Osteocyte (in vitro differentiated cells): ENCODE results near the gene SDC3. TPM values are rescaled to one million over a fixed set of nuclear protein-coding genes. Genes with fewer than 3 reads are reported as not detected.

Source experiments
- DNase-seq: peaks from one replicate; pipeline ENCODE4 v3.0.0; 2021; ENCODE audit warnings: mixed read lengths; ENCODE audit not compliant: unreplicated experiment; ENCODE audit errors: extremely low spot score
- H3K27ac Mint-ChIP-seq: one replicate; pipeline ENCODE4 v1.8.0; 2021; ENCODE audit warnings: mild to moderate bottlenecking, mixed read lengths; ENCODE audit not compliant: unreplicated experiment
- H3K27me3 Mint-ChIP-seq: one replicate; pipeline ENCODE4 v1.8.0; 2021; ENCODE audit warnings: mixed read lengths; ENCODE audit not compliant: unreplicated experiment
- H3K36me3 Mint-ChIP-seq: one replicate; pipeline ENCODE4 v1.8.0; 2021; ENCODE audit warnings: mixed read lengths; ENCODE audit not compliant: unreplicated experiment
- H3K4me1 Mint-ChIP-seq: one replicate; pipeline ENCODE4 v1.8.0; 2021; ENCODE audit warnings: mixed read lengths; ENCODE audit not compliant: unreplicated experiment
- H3K4me3 Mint-ChIP-seq: one replicate; pipeline ENCODE4 v1.8.0; 2021; ENCODE audit warnings: mild to moderate bottlenecking, moderate library complexity, mixed read lengths; ENCODE audit not compliant: unreplicated experiment
- H3K9me3 Mint-ChIP-seq: one replicate; pipeline ENCODE4 v1.8.0; 2021; ENCODE audit warnings: mixed read lengths; ENCODE audit not compliant: unreplicated experiment
- CTCF ChIP-seq: fragments of 200-600 bp; sonication (generic); IDR thresholded peaks from 2 replicates; pipeline ENCODE4 v1.5.0; 2021; ENCODE audit warnings: antibody characterized with exemption, mild to moderate bottlenecking, moderate library complexity
- total RNA-seq: library from RNA; stranded (reverse); gene quantifications from 2 replicates; pipeline ENCODE4 v1.2.1, GENCODE V29; 2021

SDC3 gene
- total RNA-seq, 1 donor from 2014 or later: 54.4 TPM

GRCh38 chr1:30864681-30865080, 43.9 kb downstream of the SDC3 start:
- H3K27me3 Mint-ChIP-seq: no peaks in the 10 kb centered on the region
- H3K27ac Mint-ChIP-seq: no peak overlapping the region
- no peaks in the 10 kb centered on the region for H3K9me3 Mint-ChIP-seq
- peaks cover 3% of the 10 kb centered on the region for H3K4me1 Mint-ChIP-seq
- no peak overlapping the region for H3K4me3 Mint-ChIP-seq
- TF ChIP-seq CTCF: no peak
- DNase-seq: no peak
- H3K36me3 Mint-ChIP-seq: no peaks in the 10 kb centered on the region

DNA sequence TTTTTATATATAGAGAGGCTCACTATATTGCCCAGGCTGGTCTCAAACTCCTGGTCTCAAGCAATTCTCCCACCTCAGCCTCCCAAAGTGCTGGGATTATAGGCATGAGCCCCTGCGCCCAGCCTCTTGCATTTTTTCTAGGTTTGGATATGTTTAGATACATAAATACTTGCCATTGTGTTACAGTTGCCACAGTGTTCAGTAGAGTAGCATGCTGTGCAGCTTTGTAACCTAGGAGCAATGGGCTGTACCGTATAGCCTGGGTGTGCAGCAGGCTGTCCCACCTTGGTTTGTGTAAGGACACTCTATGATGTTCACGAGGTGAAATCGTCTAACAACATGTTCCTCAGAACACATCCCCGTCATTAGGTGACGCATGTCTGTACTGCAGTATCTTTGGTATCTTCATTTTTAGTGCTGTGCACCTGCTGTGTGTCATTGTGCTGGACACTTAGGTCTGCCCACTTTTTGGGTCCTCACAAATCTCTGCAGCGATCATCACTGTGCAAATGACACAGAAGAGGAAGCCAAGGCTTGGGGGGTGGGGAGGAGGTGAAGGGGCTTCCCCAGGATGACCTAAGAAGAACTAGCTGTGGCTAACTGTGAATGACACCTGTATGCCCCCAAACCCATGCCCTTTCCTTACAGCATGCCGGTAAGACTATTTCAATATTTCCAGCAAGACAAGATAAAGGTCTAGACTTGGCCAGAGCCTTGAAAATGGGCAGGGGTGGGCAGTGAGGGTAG, 44.5 kb downstream of the SDC3 start:
- no peak for TF ChIP-seq CTCF
- no peak for DNase-seq
- Mint-ChIP-seq H3K4me3 (no peak overlapping the region), H3K4me1 (peaks cover 10% of the 10 kb centered on the region), H3K9me3 (no peaks in the 10 kb centered on the region), H3K27me3 (no peaks in the 10 kb centered on the region), H3K36me3 (no peaks in the 10 kb centered on the region), H3K27ac (no peak overlapping the region)

GRCh38 chr1:30860320-30860652, 48.3 kb downstream of the SDC3 start:
- H3K27me3 Mint-ChIP-seq: no peaks in the 10 kb centered on the region
- H3K36me3 Mint-ChIP-seq: no peaks in the 10 kb centered on the region
- H3K27ac Mint-ChIP-seq: no peak overlapping the region
- H3K9me3 Mint-ChIP-seq: no peaks in the 10 kb centered on the region
- TF ChIP-seq CTCF: no peak
- no peak overlapping the region for H3K4me3 Mint-ChIP-seq
- peaks cover 41% of the 10 kb centered on the region for H3K4me1 Mint-ChIP-seq
- DNase-seq: no peak

DNA sequence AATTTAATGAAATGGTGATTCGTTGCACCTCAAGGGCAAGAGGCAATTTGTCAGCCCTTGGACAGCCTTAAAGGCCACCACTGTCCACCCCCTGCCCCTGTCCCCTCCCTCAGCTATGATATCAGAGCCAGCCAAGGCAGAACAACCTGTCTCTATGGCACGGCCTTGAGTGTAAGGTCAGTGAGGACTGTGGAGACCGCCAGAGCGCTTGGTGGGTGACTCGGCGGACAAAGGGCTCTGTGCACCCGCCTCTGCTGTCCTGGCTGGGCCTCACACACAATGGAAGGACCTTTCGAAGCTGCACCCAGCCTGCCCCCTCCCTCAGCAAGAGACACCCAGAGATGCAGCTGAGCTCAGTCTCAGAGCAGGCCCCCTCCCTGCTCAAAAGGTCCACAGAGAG, 50.6 kb downstream of the SDC3 start:
- Mint-ChIP-seq H3K4me1 (peaks cover 41% of the 10 kb centered on the region), H3K36me3 (no peaks in the 10 kb centered on the region), H3K4me3 (no peak overlapping the region), H3K9me3 (no peaks in the 10 kb centered on the region), H3K27ac (no peak overlapping the region), H3K27me3 (no peaks in the 10 kb centered on the region)
- DNase-seq: no peak
- no peak for TF ChIP-seq CTCF

DNA sequence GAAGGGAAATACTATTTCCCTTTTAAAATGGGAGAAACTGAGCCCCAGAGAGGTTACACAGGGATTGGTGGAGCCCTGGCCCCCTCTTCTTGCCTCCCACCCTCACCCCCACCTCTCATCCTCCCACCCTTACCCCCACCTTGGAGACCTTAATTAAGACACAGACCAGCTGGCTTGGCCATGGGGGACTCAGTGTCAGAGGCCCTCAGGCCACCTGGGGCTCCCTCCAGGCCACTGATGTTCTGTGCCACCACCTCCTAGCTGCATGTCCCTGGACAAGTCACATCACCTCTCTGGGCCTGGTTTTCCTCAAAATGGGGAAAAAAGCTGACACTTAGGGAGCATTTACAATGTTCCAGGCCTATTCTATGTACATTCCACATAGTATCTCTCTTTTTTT, 51.5 kb downstream of the SDC3 start:
- H3K27me3 Mint-ChIP-seq: no peaks in the 10 kb centered on the region
- no peak overlapping the region for H3K27ac Mint-ChIP-seq
- peaks cover 41% of the 10 kb centered on the region for H3K4me1 Mint-ChIP-seq

More for the DNA sequence above, 51.5 kb downstream of the SDC3 start:
- H3K9me3 Mint-ChIP-seq: no peaks in the 10 kb centered on the region
- no peak overlapping the region for H3K4me3 Mint-ChIP-seq
- DNase-seq: no peak
- no peaks in the 10 kb centered on the region for H3K36me3 Mint-ChIP-seq
- TF ChIP-seq CTCF: no peak
